ENCODE data around the gene SLCO1A2.

DNA sequence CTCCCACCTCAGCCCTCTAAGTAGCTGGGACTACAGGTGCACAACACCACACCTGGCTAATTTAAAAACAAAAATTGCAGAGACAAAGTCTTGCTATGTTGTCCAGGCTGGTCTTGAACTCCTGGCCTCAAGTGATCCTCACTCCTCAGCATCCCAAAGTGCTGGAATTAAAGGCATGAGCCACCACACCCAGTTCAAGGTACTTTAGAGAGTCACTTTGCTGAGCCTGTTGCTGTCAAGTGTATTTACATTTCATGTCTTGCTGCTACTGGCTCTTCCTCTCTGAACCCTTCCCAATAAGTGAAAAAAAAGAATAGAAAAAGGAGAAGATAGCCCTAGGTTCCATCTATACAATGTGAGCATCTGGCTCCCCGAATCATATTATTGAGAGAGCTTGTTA, 38.4 kb downstream of the SLCO1A2 start:
- TF ChIP-seq, protein P1, sequence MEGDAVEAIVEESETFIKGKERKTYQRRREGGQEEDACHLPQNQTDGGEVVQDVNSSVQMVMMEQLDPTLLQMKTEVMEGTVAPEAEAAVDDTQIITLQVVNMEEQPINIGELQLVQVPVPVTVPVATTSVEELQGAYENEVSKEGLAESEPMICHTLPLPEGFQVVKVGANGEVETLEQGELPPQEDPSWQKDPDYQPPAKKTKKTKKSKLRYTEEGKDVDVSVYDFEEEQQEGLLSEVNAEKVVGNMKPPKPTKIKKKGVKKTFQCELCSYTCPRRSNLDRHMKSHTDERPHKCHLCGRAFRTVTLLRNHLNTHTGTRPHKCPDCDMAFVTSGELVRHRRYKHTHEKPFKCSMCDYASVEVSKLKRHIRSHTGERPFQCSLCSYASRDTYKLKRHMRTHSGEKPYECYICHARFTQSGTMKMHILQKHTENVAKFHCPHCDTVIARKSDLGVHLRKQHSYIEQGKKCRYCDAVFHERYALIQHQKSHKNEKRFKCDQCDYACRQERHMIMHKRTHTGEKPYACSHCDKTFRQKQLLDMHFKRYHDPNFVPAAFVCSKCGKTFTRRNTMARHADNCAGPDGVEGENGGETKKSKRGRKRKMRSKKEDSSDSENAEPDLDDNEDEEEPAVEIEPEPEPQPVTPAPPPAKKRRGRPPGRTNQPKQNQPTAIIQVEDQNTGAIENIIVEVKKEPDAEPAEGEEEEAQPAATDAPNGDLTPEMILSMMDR (optimal IDR thresholded peaks at IDR 0.05 in 1 of 3, IDR thresholded peaks at IDR 0.05 in 1 of 3, conservative IDR thresholded peaks at IDR 0.05 in 1 of 3; ENCODE audit: extremely low read depth in 1 of 3, insufficient read depth in 2 of 3, low read length in 3 of 3) = no peak
- no peak for TF ChIP-seq EZH2 (IDR thresholded peaks at IDR 0.05; ENCODE audit: low read length)

Measured in keratinocyte (primary cell).